Ishikawa (cell line): ENCODE data around the gene TPRG1.

Source experiments
- CREB1 ChIP-seq: IDR thresholded peaks from 2 replicates; pipeline ENCODE4 v1.6.1; 2012; ENCODE audit warnings: low read depth
- EGR1 ChIP-seq: IDR thresholded peaks from 2 replicates; pipeline ENCODE4 v1.6.1; 2012
- EP300 ChIP-seq: IDR thresholded peaks from 2 replicates; pipeline ENCODE4 v1.6.1; 2012; ENCODE audit warnings: borderline replicate concordance
- FOXM1 ChIP-seq: IDR thresholded peaks from 2 replicates; pipeline ENCODE4 v1.6.1; 2012; ENCODE audit warnings: low read depth, borderline replicate concordance
- MAX ChIP-seq: IDR thresholded peaks from 2 replicates; pipeline ENCODE4 v1.6.1; 2012
- NFIC ChIP-seq: IDR thresholded peaks from 2 replicates; pipeline ENCODE4 v1.6.1; 2012
- RAD21 ChIP-seq: IDR thresholded peaks from 2 replicates; pipeline ENCODE4 v1.6.1; 2012; ENCODE audit warnings: low read depth
- REST ChIP-seq: IDR thresholded peaks from 2 replicates; pipeline ENCODE4 v1.6.1; 2012; ENCODE audit warnings: low read depth, mild to moderate bottlenecking
- TAF1 ChIP-seq: IDR thresholded peaks from 2 replicates; pipeline ENCODE4 v1.6.1; 2012; ENCODE audit warnings: low read depth, mild to moderate bottlenecking
- TCF12 ChIP-seq: IDR thresholded peaks from 2 replicates; pipeline ENCODE4 v1.6.1; 2012; ENCODE audit warnings: low read depth
- USF1 ChIP-seq: IDR thresholded peaks from 2 replicates; pipeline ENCODE4 v1.6.1; 2012
- YY1 ChIP-seq: IDR thresholded peaks from 2 replicates; pipeline ENCODE4 v1.6.1; 2012; ENCODE audit warnings: low read depth
- ZBTB7A ChIP-seq: IDR thresholded peaks from 2 replicates; pipeline ENCODE4 v1.6.1; 2012; ENCODE audit warnings: low read depth

- TF ChIP-seq ZBTB7A = no peak
- no peak for TF ChIP-seq CREB1
- no peak for TF ChIP-seq YY1
- TF ChIP-seq TAF1 = no peak
- no peak for TF ChIP-seq NFIC
- TF ChIP-seq EP300 = no peak
- TF ChIP-seq FOXM1 = no peak
- TF ChIP-seq REST = no peak
- no peak for TF ChIP-seq MAX
- TF ChIP-seq USF1 = no peak
- no peak for TF ChIP-seq RAD21
- TF ChIP-seq EGR1 = no peak
- TF ChIP-seq TCF12 = no peak
These were observed 127.0 kb downstream of the TPRG1 start for GRCh38 chr3:189298469-189299375.
